Tibial artery (tissue), 4 donors: ENCODE data around the gene CACNA1C.

Experiments
- DNase-seq, 2 donors: peaks; one replicate each; pipeline ENCODE4 v3.0.0-alpha.2; 2019
- H3K27ac ChIP-seq, 2 donors: fragments of 200-600 bp; sonication (generic) in 1 of 2; 1 replicate in 1 of 2; 2 replicates in 1 of 2; pipeline ENCODE4 v1.5.1; 2018 to 2019; ENCODE audit warnings: mild to moderate bottlenecking in 1 of 2
- H3K27me3 ChIP-seq, 2 donors: fragments of 200-600 bp; sonication (generic) in 1 of 2; one replicate each; pipeline versions ENCODE4 v1.5.1 to v1.6.0; 2016 to 2019
- H3K36me3 ChIP-seq, 3 donors: fragments of 200-600 bp; sonication (generic) in 2 of 3; one replicate each; pipeline ENCODE4 v1.5.1; 2016 to 2019; ENCODE audit warnings: mild to moderate bottlenecking in 2 of 3
- H3K4me1 ChIP-seq, 4 donors: fragments of 200-600 bp; sonication (generic) in 2 of 4; 1 replicate in 3 of 4; 2 replicates in 1 of 4; pipeline ENCODE4 v1.5.1; 2016 to 2019
- H3K4me3 ChIP-seq, 2 donors: fragments of 200-600 bp; sonication (generic) in 1 of 2; 1 replicate in 1 of 2; 2 replicates in 1 of 2; pipeline ENCODE4 v1.5.1; 2018 to 2019; ENCODE audit warnings: mild to moderate bottlenecking in 2 of 2
- H3K9me3 ChIP-seq, 3 donors: fragments of 200-600 bp; sonication (generic) in 1 of 3; one replicate each; pipeline ENCODE4 v1.5.1; 2016 to 2019
- CTCF ChIP-seq, 2 experiments: fragments of 200-600 bp in 1 of 2; fragments of 450-650 bp in 1 of 2; IDR thresholded peaks; one replicate each; pipeline ENCODE4 v1.5.1; 2017 to 2019; ENCODE audit warnings: antibody characterized with exemption in 2 of 2, mild to moderate bottlenecking in 1 of 2, moderate library complexity in 1 of 2
- intact Hi-C: fragments of 100-400 bp; cut with DNase I; formaldehyde crosslinking; loops from one replicate; pipeline ENCODE4 v1.15.0; 2023; ENCODE audit warnings: low total_unique reads

Gene CACNA1C

GRCh38 chr12:2345902-2346301, 293.1 kb downstream of the CACNA1C start:
- Histone ChIP-seq H3K9me3 (no peaks in the 10 kb centered on the region), H3K27ac (peak overlapping the region; percentile 65 to 83), H3K36me3 (no peaks in the 10 kb centered on the region), H3K4me3 (no peak overlapping the region), H3K4me1 (peaks cover 0 to 100% (median 70%) of the 10 kb centered on the region in 4 donors), H3K27me3 (no peaks in the 10 kb centered on the region)
- DNase-seq, result peak in 1 of 2 donors; percentile 33
- intact Hi-C loops, result no loop called here
- TF ChIP-seq CTCF (IDR thresholded peaks at IDR 0.05), result no peak

GRCh38 chr12:2346416-2346815, 293.6 kb downstream of the CACNA1C start:
- no peaks in the 10 kb centered on the region for H3K27me3 ChIP-seq
- peak in 1 of 2 donors; percentile 72 for DNase-seq
- H3K4me3 ChIP-seq, result no peak overlapping the region
- H3K36me3 ChIP-seq, result no peaks in the 10 kb centered on the region
- intact Hi-C loops, result no loop called here
- H3K27ac ChIP-seq, result peak overlapping the region; percentile 65 to 83
- no peak for TF ChIP-seq CTCF (IDR thresholded peaks at IDR 0.05)
- H3K4me1 ChIP-seq, result peaks cover 0 to 100% (median 69%) of the 10 kb centered on the region in 4 donors
- no peaks in the 10 kb centered on the region for H3K9me3 ChIP-seq

- Histone ChIP-seq H3K36me3 (no peaks in the 10 kb centered on the region), H3K4me3 (no peak overlapping the region), H3K27me3 (no peaks in the 10 kb centered on the region), H3K4me1 (peaks cover 0 to 92% (median 67%) of the 10 kb centered on the region in 4 donors), H3K9me3 (no peaks in the 10 kb centered on the region), H3K27ac (peak overlapping the region; percentile 65 to 83)
- intact Hi-C loops, result no loop called here
- TF ChIP-seq CTCF (IDR thresholded peaks at IDR 0.05), result no peak
- DNase-seq, result no peak
Observed at GRCh38 chr12:2347137-2347843, 294.5 kb downstream of the CACNA1C start.

GRCh38 chr12:2347844-2348481, 295.2 kb downstream of the CACNA1C start:
- H3K36me3 ChIP-seq, result no peaks in the 10 kb centered on the region
- TF ChIP-seq CTCF (IDR thresholded peaks at IDR 0.05), result no peak
- H3K4me3 ChIP-seq, result peak overlapping the region in 1 of 2 donors; percentile 13
- intact Hi-C loops, result no loop called here
- H3K27ac ChIP-seq, result peak overlapping the region; percentile 65 to 83
- no peaks in the 10 kb centered on the region for H3K9me3 ChIP-seq
- peak in 1 of 2 donors; percentile 77 for DNase-seq
- no peaks in the 10 kb centered on the region for H3K27me3 ChIP-seq
- peaks cover 0 to 90% (median 65%) of the 10 kb centered on the region in 4 donors for H3K4me1 ChIP-seq

- no peak for TF ChIP-seq CTCF (IDR thresholded peaks at IDR 0.05)
- intact Hi-C loops, result no loop called here
- H3K27me3 ChIP-seq, result no peaks in the 10 kb centered on the region
- peaks cover 0 to 90% (median 63%) of the 10 kb centered on the region in 4 donors for H3K4me1 ChIP-seq
- H3K27ac ChIP-seq, result peak overlapping the region; percentile 65 to 83
- H3K9me3 ChIP-seq, result no peaks in the 10 kb centered on the region
- no peak for DNase-seq
- H3K4me3 ChIP-seq, result peak overlapping the region in 1 of 2 donors; percentile 13
- H3K36me3 ChIP-seq, result no peaks in the 10 kb centered on the region
Observed at GRCh38 chr12:2348482-2348852, 295.7 kb downstream of the CACNA1C start.
